Mesenchymal stem cell (in vitro differentiated cells and primary cell): ENCODE results near the gene FRG2.
"Not testable (repeated sequence)": the region's sequence is repeated elsewhere in the genome, so short reads cannot be mapped to it uniquely, and the experiment has no call there.

Source experiments
- DNase-seq: peaks from one replicate; pipeline ENCODE4 v3.0.0-alpha.2; 2013
- H2AFZ ChIP-seq: one replicate; pipeline ENCODE4 v1.6.1; 2013; ENCODE audit warnings: low read depth, mild to moderate bottlenecking, control low read depth, inconsistent platforms, low read length, moderate library complexity
- H2AK5ac ChIP-seq: 2 replicates; pipeline ENCODE4 v1.6.1; 2013; ENCODE audit warnings: low read length, moderate library complexity, mild to moderate bottlenecking, inconsistent platforms; ENCODE audit not compliant: severe bottlenecking
- H2BK120ac ChIP-seq: one replicate; pipeline ENCODE4 v1.6.1; 2013; ENCODE audit warnings: low read depth, mild to moderate bottlenecking, inconsistent platforms, low read length, moderate library complexity
- H2BK12ac ChIP-seq, 2 experiments: one replicate each; pipeline ENCODE4 v1.6.1; 2013; ENCODE audit warnings: inconsistent platforms in 2 of 2, low read length in 2 of 2, mild to moderate bottlenecking in 2 of 2, moderate library complexity in 2 of 2, control low read depth in 1 of 2
- H2BK15ac ChIP-seq: one replicate; pipeline ENCODE4 v1.6.1; 2013; ENCODE audit warnings: mild to moderate bottlenecking, low read depth, inconsistent platforms; ENCODE audit not compliant: poor library complexity, severe bottlenecking
- H2BK5ac ChIP-seq: 2 replicates; pipeline ENCODE4 v1.6.1; 2013; ENCODE audit warnings: low read depth, mild to moderate bottlenecking, low read length, control low read depth, inconsistent platforms; ENCODE audit not compliant: poor library complexity, severe bottlenecking
- H3K14ac ChIP-seq, 2 experiments: one replicate each; pipeline ENCODE4 v1.6.1; 2013; ENCODE audit warnings: inconsistent platforms in 2 of 2, low read length in 2 of 2, control low read depth in 1 of 2, mild to moderate bottlenecking in 1 of 2, moderate library complexity in 1 of 2
- H3K18ac ChIP-seq, 2 experiments: one replicate each; pipeline ENCODE4 v1.6.1; 2013; ENCODE audit warnings: inconsistent platforms in 2 of 2, low read length in 2 of 2, control low read depth in 1 of 2, low read depth in 1 of 2, mild to moderate bottlenecking in 1 of 2
- H3K23ac ChIP-seq, 2 experiments: one replicate each; pipeline ENCODE4 v1.6.1; 2013; ENCODE audit warnings: inconsistent platforms in 2 of 2, low read length in 2 of 2, mild to moderate bottlenecking in 2 of 2, moderate library complexity in 2 of 2, control low read depth in 1 of 2
- H3K27ac ChIP-seq: 2 replicates; pipeline ENCODE4 v1.5.1; 2013; ENCODE audit warnings: mild to moderate bottlenecking, moderate library complexity, low read length, control low read depth, inconsistent platforms; ENCODE audit not compliant: poor library complexity, severe bottlenecking
- H3K27me3 ChIP-seq, 2 experiments: 2 replicates each; pipeline versions ENCODE4 v1.6.1 to v1.7.0; 2013; ENCODE audit warnings: low read length in 2 of 2, mild to moderate bottlenecking in 2 of 2, moderate library complexity in 2 of 2, control low read depth in 1 of 2, inconsistent platforms in 1 of 2; ENCODE audit not compliant: control insufficient read depth in 1 of 2, insufficient read depth in 1 of 2
- H3K36me3 ChIP-seq, 2 experiments: 2 replicates each; pipeline versions ENCODE4 v1.6.1 to v1.7.0; 2013; ENCODE audit warnings: low read length in 2 of 2, control low read depth in 1 of 2, inconsistent platforms in 1 of 2, low read depth in 1 of 2, mild to moderate bottlenecking in 1 of 2; ENCODE audit not compliant: insufficient read depth in 2 of 2, control insufficient read depth in 1 of 2
- H3K4ac ChIP-seq, 2 experiments: one replicate each; pipeline ENCODE4 v1.6.1; 2013; ENCODE audit warnings: inconsistent platforms in 2 of 2, low read length in 2 of 2, mild to moderate bottlenecking in 2 of 2, moderate library complexity in 2 of 2, control low read depth in 1 of 2, low read depth in 1 of 2
- H3K4me1 ChIP-seq: 2 replicates; pipeline ENCODE4 v1.6.1; 2013; ENCODE audit warnings: low read depth, low read length, control low read depth; ENCODE audit not compliant: control insufficient read depth, insufficient read depth
- H3K4me2 ChIP-seq: 2 replicates; pipeline ENCODE4 v1.6.1; 2013; ENCODE audit warnings: low read length, mild to moderate bottlenecking, inconsistent platforms; ENCODE audit not compliant: poor library complexity, severe bottlenecking
- H3K4me3 ChIP-seq, 2 experiments: 2 replicates each; pipeline versions ENCODE4 v1.5.1 to v1.7.0; 2013; ENCODE audit warnings: low read length in 2 of 2, mild to moderate bottlenecking in 2 of 2, control low read depth in 1 of 2, low read depth in 1 of 2; ENCODE audit not compliant: insufficient read depth in 1 of 2
- H3K79me1 ChIP-seq: replicated peaks from 2 replicates; pipeline ENCODE4 v1.6.1; 2013; ENCODE audit warnings: mild to moderate bottlenecking, control low read depth, low read length, inconsistent platforms; ENCODE audit not compliant: poor library complexity, severe bottlenecking
- H3K9ac ChIP-seq: 2 replicates; pipeline ENCODE4 v1.7.0; 2013; ENCODE audit warnings: mild to moderate bottlenecking, low read length, moderate library complexity
- H3K9me3 ChIP-seq: 2 replicates; pipeline ENCODE4 v1.7.0; 2013; ENCODE audit warnings: mild to moderate bottlenecking, low read length; ENCODE audit not compliant: control insufficient read depth
- H4K8ac ChIP-seq: one replicate; pipeline ENCODE4 v1.6.1; 2013; ENCODE audit warnings: inconsistent platforms, mild to moderate bottlenecking, low read length, moderate library complexity
- H4K91ac ChIP-seq: one replicate; pipeline ENCODE4 v1.6.1; 2013; ENCODE audit warnings: mild to moderate bottlenecking, low read length, inconsistent platforms
- WGBS: methylation state at CpG from one replicate; pipeline ENCODE4 v1.1.7; 2013; ENCODE audit warnings: mixed read lengths; 5-methylcytosine and 5-hydroxymethylcytosine counted together

Gene FRG2

GRCh38 chr4:190058997-190059396 is 31.9 kb upstream of the FRG2 start:
- not testable (repeated sequence) for H2AFZ ChIP-seq, H2BK12ac ChIP-seq, H3K4me3 ChIP-seq, H3K79me1 ChIP-seq, H3K4me1 ChIP-seq, H2BK120ac ChIP-seq, H3K27me3 ChIP-seq, H3K9me3 ChIP-seq, H2AK5ac ChIP-seq, H3K23ac ChIP-seq, H3K14ac ChIP-seq, H3K9ac ChIP-seq, H2BK15ac ChIP-seq, H3K27ac ChIP-seq, H3K4me2 ChIP-seq, H4K91ac ChIP-seq, H2BK5ac ChIP-seq, H3K36me3 ChIP-seq, H4K8ac ChIP-seq, H3K4ac ChIP-seq, DNase-seq, H3K18ac ChIP-seq
- 53% methylated on average over 4 of the region's 4 CpGs for WGBS

GRCh38 chr4:190049378-190050239 is 22.6 kb upstream of the FRG2 start:
- H3K27me3 ChIP-seq, H3K9me3 ChIP-seq, H3K27ac ChIP-seq, H2AK5ac ChIP-seq, H3K4me1 ChIP-seq, H2AFZ ChIP-seq, H3K14ac ChIP-seq, H3K4me3 ChIP-seq, H4K8ac ChIP-seq, H2BK120ac ChIP-seq, H3K23ac ChIP-seq, DNase-seq, H3K79me1 ChIP-seq, H2BK5ac ChIP-seq, H3K9ac ChIP-seq, H4K91ac ChIP-seq, H3K4ac ChIP-seq, H2BK12ac ChIP-seq, H2BK15ac ChIP-seq, H3K36me3 ChIP-seq, H3K18ac ChIP-seq, H3K4me2 ChIP-seq: not testable (repeated sequence)
- WGBS: no CpG with 5 or more reads among the region's 28 CpGs

- H3K14ac ChIP-seq, H2AK5ac ChIP-seq, H2AFZ ChIP-seq, H2BK12ac ChIP-seq, H3K18ac ChIP-seq, H3K23ac ChIP-seq, H2BK15ac ChIP-seq, H3K4ac ChIP-seq, DNase-seq, H3K36me3 ChIP-seq, H3K27ac ChIP-seq, H3K4me3 ChIP-seq, H4K8ac ChIP-seq, H3K4me1 ChIP-seq, H3K9me3 ChIP-seq, H2BK120ac ChIP-seq, H2BK5ac ChIP-seq, H3K9ac ChIP-seq, H3K4me2 ChIP-seq, H3K27me3 ChIP-seq, H3K79me1 ChIP-seq, H4K91ac ChIP-seq: not testable (repeated sequence)
- no CpG with 5 or more reads among the region's 12 CpGs for WGBS
These were observed 20.6 kb upstream of the FRG2 start for GRCh38 chr4:190047627-190048026.

DNA sequence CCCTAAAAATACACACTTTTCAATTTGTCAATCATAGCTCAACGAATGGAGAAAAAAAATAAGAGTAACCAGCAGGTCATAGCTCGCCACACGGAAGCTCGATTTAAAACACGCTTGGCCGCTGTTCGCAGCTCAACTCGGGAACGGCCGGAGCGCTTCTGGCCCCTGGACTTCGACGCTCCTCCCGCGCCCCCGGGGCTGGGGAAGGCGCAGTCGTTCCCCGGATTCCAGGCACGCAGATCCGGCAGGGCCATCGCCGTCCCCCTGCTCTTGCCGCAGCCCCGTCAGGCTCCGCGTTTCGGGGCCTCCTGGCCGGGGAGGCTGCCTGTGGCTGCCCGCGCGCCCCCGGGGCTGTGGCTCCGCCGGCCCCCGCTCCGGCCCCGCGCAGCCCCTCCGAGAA is 13.8 kb upstream of the FRG2 start:
- not testable (repeated sequence) for H2AFZ ChIP-seq, H2BK120ac ChIP-seq, H3K23ac ChIP-seq, H3K4me2 ChIP-seq, H3K27me3 ChIP-seq, H3K14ac ChIP-seq, H2BK15ac ChIP-seq, H3K27ac ChIP-seq, H4K8ac ChIP-seq, H3K4ac ChIP-seq, H2BK5ac ChIP-seq, H3K18ac ChIP-seq, H3K79me1 ChIP-seq, H3K4me3 ChIP-seq, H4K91ac ChIP-seq, H3K9me3 ChIP-seq, H3K36me3 ChIP-seq, H3K4me1 ChIP-seq, H2AK5ac ChIP-seq, H2BK12ac ChIP-seq, H3K9ac ChIP-seq, DNase-seq
- WGBS: 68% methylated on average over 15 of the region's 40 CpGs
